ENCODE measurements around the gene PCDHGA8. TPM values are rescaled to one million over a fixed set of nuclear protein-coding genes. Genes with fewer than 3 reads are reported as not detected.

The PCDHGA8 gene
- total RNA-seq, 1 experiment from 2014 or later, result not detected

GRCh38 chr5:141356133-141356532, 36.3 kb upstream of the PCDHGA8 start:
- no TSS peak for BruUV-seq (replicated peaks)
- H4K20me1 ChIP-seq (ENCODE audit: insufficient read depth), result no peaks in the 10 kb centered on the region
- H3K4me2 ChIP-seq (ENCODE audit: low read length), result no peak overlapping the region
- no peaks in the 10 kb centered on the region for H3K79me2 ChIP-seq (ENCODE audit: insufficient read depth, low read length)
- H3K9ac ChIP-seq (ENCODE audit: low read length), result no peak overlapping the region
- no peak for DNase-seq (ENCODE audit: low read depth, low spot score)
- RAD21 ChIA-PET (ENCODE audit: low non-redundant PET in 1 of 2, low total read pairs in 2 of 2, uncharacterized antibody in 2 of 2, unreplicated experiment in 2 of 2), result no interaction called here
- no peak overlapping the region for H2AFZ ChIP-seq (ENCODE audit: low read depth, low read length, poor library complexity, severe bottlenecking)
- H3K9me3 ChIP-seq (ENCODE audit: control insufficient read depth in 1 of 2, insufficient read depth in 1 of 2, low read depth in 1 of 2, low read length in 2 of 2), result no peaks in the 10 kb centered on the region; a peak in 2 of 4 replicates
- no peaks in the 10 kb centered on the region for H3K9me2 ChIP-seq (ENCODE audit: insufficient read depth)
- CTCF ChIA-PET, result no interaction called here
- no peak overlapping the region for H3K4me3 ChIP-seq (replicated peaks in 1 of 2; ENCODE audit: low read depth in 1 of 2, low read length in 2 of 2)
- POLR2A ChIA-PET, result no interaction called here
- no peaks in the 10 kb centered on the region for H3K36me3 ChIP-seq (ENCODE audit: control insufficient read depth in 1 of 2, insufficient read depth in 2 of 2, low read length in 2 of 2)
- no peak for ATAC-seq
- no peaks in the 10 kb centered on the region for H3K27me3 ChIP-seq (ENCODE audit: insufficient read depth, low read length)
- TF ChIP-seq RAD21 (IDR thresholded peaks at IDR 0.05; ENCODE audit: low read depth), result no peak
- no peak for TF ChIP-seq SRF (IDR thresholded peaks at IDR 0.05; ENCODE audit: low read depth)
- TF ChIP-seq EZH2 (IDR thresholded peaks at IDR 0.05), result no peak
- H3K4me1 ChIP-seq (ENCODE audit: control insufficient read depth in 1 of 2, insufficient read depth in 2 of 2, low read length in 2 of 2), result no peaks in the 10 kb centered on the region
- H3K27ac ChIP-seq (ENCODE audit: low read depth, low read length), result no peak overlapping the region
- intact Hi-C loops (cut with micrococcal nuclease), result no loop called here

GRCh38 chr5:141356950-141357349, 35.5 kb upstream of the PCDHGA8 start:
- DNase-seq (ENCODE audit: low read depth, low spot score) (no peak), ATAC-seq (no peak)
- ChIA-PET CTCF (interaction anchor here (0.5 kb wide), 1 partner anchor 134 kb away, joined by 3 read pairs; the partner anchor contains the start of gene PCDHB14), RAD21 (ENCODE audit: low non-redundant PET in 1 of 2, low total read pairs in 2 of 2, uncharacterized antibody in 2 of 2, unreplicated experiment in 2 of 2) (no interaction called here), POLR2A (no interaction called here)
- intact Hi-C loops (cut with micrococcal nuclease), result no loop called here
- Histone ChIP-seq H3K4me2 (ENCODE audit: low read length) (no peak overlapping the region), H3K4me1 (ENCODE audit: control insufficient read depth in 1 of 2, insufficient read depth in 2 of 2, low read length in 2 of 2) (no peaks in the 10 kb centered on the region), H4K20me1 (ENCODE audit: insufficient read depth) (no peaks in the 10 kb centered on the region), H3K9ac (ENCODE audit: low read length) (no peak overlapping the region), H3K9me2 (ENCODE audit: insufficient read depth) (no peaks in the 10 kb centered on the region), H3K79me2 (ENCODE audit: insufficient read depth, low read length) (no peaks in the 10 kb centered on the region), H3K27me3 (ENCODE audit: insufficient read depth, low read length) (no peaks in the 10 kb centered on the region), H3K4me3 (replicated peaks in 1 of 2; ENCODE audit: low read depth in 1 of 2, low read length in 2 of 2) (no peak overlapping the region), H3K36me3 (ENCODE audit: control insufficient read depth in 1 of 2, insufficient read depth in 2 of 2, low read length in 2 of 2) (no peaks in the 10 kb centered on the region), H3K27ac (ENCODE audit: low read depth, low read length) (no peak overlapping the region), H2AFZ (ENCODE audit: low read depth, low read length, poor library complexity, severe bottlenecking) (no peak overlapping the region), H3K9me3 (ENCODE audit: control insufficient read depth in 1 of 2, insufficient read depth in 1 of 2, low read depth in 1 of 2, low read length in 2 of 2) (no peaks in the 10 kb centered on the region; a peak in 2 of 4 replicates)
- BruUV-seq (replicated peaks), result no TSS peak
- TF ChIP-seq EZH2 (IDR thresholded peaks at IDR 0.05), result no peak
- TF ChIP-seq SP1 (IDR thresholded peaks at IDR 0.05; ENCODE audit: low read depth), result no peak
- no peak for TF ChIP-seq CBX3 (IDR thresholded peaks at IDR 0.05; ENCODE audit: low read depth)
- no peak for TF ChIP-seq YY1 (IDR thresholded peaks at IDR 0.05; ENCODE audit: extremely low read depth, insufficient replicate concordance, low read depth, low read length)
- no peak for TF ChIP-seq RAD21 (IDR thresholded peaks at IDR 0.05; ENCODE audit: low read depth)
- TF ChIP-seq REST (IDR thresholded peaks at IDR 0.05; ENCODE audit: low read depth), result no peak
- TF ChIP-seq ZNF274 (IDR thresholded peaks at IDR 0.05; ENCODE audit: low read depth, low read length), result no peak
- no peak for TF ChIP-seq MAX (IDR thresholded peaks at IDR 0.05)
- TF ChIP-seq JUND (IDR thresholded peaks at IDR 0.05), result no peak
- TF ChIP-seq POLR2AphosphoS5 (IDR thresholded peaks at IDR 0.05; ENCODE audit: low read depth, low read length), result no peak
- TF ChIP-seq EZH2phosphoT487 (IDR thresholded peaks at IDR 0.05; ENCODE audit: borderline replicate concordance), result no peak
- TF ChIP-seq, protein P1, sequence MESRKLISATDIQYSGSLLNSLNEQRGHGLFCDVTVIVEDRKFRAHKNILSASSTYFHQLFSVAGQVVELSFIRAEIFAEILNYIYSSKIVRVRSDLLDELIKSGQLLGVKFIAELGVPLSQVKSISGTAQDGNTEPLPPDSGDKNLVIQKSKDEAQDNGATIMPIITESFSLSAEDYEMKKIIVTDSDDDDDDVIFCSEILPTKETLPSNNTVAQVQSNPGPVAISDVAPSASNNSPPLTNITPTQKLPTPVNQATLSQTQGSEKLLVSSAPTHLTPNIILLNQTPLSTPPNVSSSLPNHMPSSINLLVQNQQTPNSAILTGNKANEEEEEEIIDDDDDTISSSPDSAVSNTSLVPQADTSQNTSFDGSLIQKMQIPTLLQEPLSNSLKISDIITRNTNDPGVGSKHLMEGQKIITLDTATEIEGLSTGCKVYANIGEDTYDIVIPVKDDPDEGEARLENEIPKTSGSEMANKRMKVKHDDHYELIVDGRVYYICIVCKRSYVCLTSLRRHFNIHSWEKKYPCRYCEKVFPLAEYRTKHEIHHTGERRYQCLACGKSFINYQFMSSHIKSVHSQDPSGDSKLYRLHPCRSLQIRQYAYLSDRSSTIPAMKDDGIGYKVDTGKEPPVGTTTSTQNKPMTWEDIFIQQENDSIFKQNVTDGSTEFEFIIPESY (IDR thresholded peaks at IDR 0.05; ENCODE audit: extremely low read depth, insufficient replicate concordance, low read length), result no peak
- TF ChIP-seq EGR1 (IDR thresholded peaks at IDR 0.05; ENCODE audit: low read depth), result no peak

Measured in HCT116 (cell line).